ENCODE measurements around the gene PASD1. TPM values are rescaled to one million over a fixed set of nuclear protein-coding genes. Genes with fewer than 3 reads are reported as not detected.

Gene PASD1
- not detected for total RNA-seq (2021; fragmentation: NEBNext Ultra II Directional; extraction: Animal tissue kit (Norgen Biotek cat#: 25700))
- long read RNA-seq: 0 reads

- H3K4me3 Mint-ChIP-seq: no peak within 1 kb of the TSS
- TF ChIP-seq CTCF (IDR thresholded peaks at IDR 0.05): no peak
- no peak for DNase-seq
- H3K9me3 Mint-ChIP-seq: peaks cover 18% of the 10 kb centered on the region
- H3K4me1 Mint-ChIP-seq (ENCODE audit: low read depth): no peaks in the 10 kb centered on the region
- peaks cover 4% of the 10 kb centered on the region; the same call in 1 of the 2 replicates for H3K36me3 Mint-ChIP-seq (ENCODE audit: low read depth)
- H3K27ac Mint-ChIP-seq: no peak within 1 kb of the TSS
- no peaks in the 10 kb centered on the region for H3K27me3 Mint-ChIP-seq (ENCODE audit: insufficient read depth)
Measured at GRCh38 chrX:151563449-151563848, at the start of gene PASD1. TSS of gene PASD1 (plus strand) at chrX:151563675. CDS start at chrX:151601554, 37,879 bp downstream.

- H3K36me3 Mint-ChIP-seq (ENCODE audit: low read depth): no peaks in the 10 kb centered on the region
Measured at GRCh38 chrX:151515237-151515636, 48.2 kb upstream of the PASD1 start.

GRCh38 chrX:151516538-151517187 lies 46.8 kb upstream of the PASD1 start:
- no peak for TF ChIP-seq CTCF (IDR thresholded peaks at IDR 0.05)
- no peak for DNase-seq
- Mint-ChIP-seq H3K27ac (no peak overlapping the region), H3K27me3 (ENCODE audit: insufficient read depth) (peaks cover 1% of the 10 kb centered on the region; the same call in 1 of the 2 replicates), H3K9me3 (peaks cover 6% of the 10 kb centered on the region; the same call in 1 of the 2 replicates), H3K4me3 (no peak overlapping the region), H3K36me3 (ENCODE audit: low read depth) (no peaks in the 10 kb centered on the region), H3K4me1 (ENCODE audit: low read depth) (no peaks in the 10 kb centered on the region)

More at GRCh38 chrX:151515237-151515636, 48.2 kb upstream of the PASD1 start:
- Mint-ChIP-seq H3K27ac (no peak overlapping the region), H3K4me1 (ENCODE audit: low read depth) (no peaks in the 10 kb centered on the region), H3K27me3 (ENCODE audit: insufficient read depth) (peaks cover 1% of the 10 kb centered on the region; the same call in 1 of the 2 replicates), H3K9me3 (peaks cover 17% of the 10 kb centered on the region; the same call in 1 of the 2 replicates), H3K4me3 (no peak overlapping the region)
- no peak for TF ChIP-seq CTCF (IDR thresholded peaks at IDR 0.05)
- DNase-seq: no peak

GRCh38 chrX:151517421-151517820 lies 46.1 kb upstream of the PASD1 start:
- Mint-ChIP-seq H3K4me1 (ENCODE audit: low read depth) (no peaks in the 10 kb centered on the region), H3K27ac (no peak overlapping the region), H3K4me3 (no peak overlapping the region), H3K27me3 (ENCODE audit: insufficient read depth) (peaks cover 1% of the 10 kb centered on the region; the same call in 1 of the 2 replicates), H3K36me3 (ENCODE audit: low read depth) (no peaks in the 10 kb centered on the region), H3K9me3 (peaks cover 5% of the 10 kb centered on the region; the same call in 1 of the 2 replicates)
- TF ChIP-seq CTCF (IDR thresholded peaks at IDR 0.05): no peak
- DNase-seq: no peak

- H3K27ac Mint-ChIP-seq: no peak overlapping the region
Measured at GRCh38 chrX:151523351-151523750, 40.1 kb upstream of the PASD1 start.

More at GRCh38 chrX:151523351-151523750, 40.1 kb upstream of the PASD1 start:
- DNase-seq: no peak
- no peak for TF ChIP-seq CTCF (IDR thresholded peaks at IDR 0.05)
- no peaks in the 10 kb centered on the region for H3K36me3 Mint-ChIP-seq (ENCODE audit: low read depth)
- H3K4me3 Mint-ChIP-seq: no peak overlapping the region
- no peaks in the 10 kb centered on the region for H3K27me3 Mint-ChIP-seq (ENCODE audit: insufficient read depth)
- peaks cover 7% of the 10 kb centered on the region for H3K9me3 Mint-ChIP-seq
- H3K4me1 Mint-ChIP-seq (ENCODE audit: low read depth): no peaks in the 10 kb centered on the region

Data from HFFc6 (cell line).